Measurements from ENCODE around the gene PPP1R9A.

The PPP1R9A gene

GRCh38 chr7:95267754-95268153 lies 360.4 kb downstream of the PPP1R9A start:
- Histone ChIP-seq H3K4me3 (ENCODE audit: low read depth, low read length) (no peak overlapping the region), H3K4me1 (ENCODE audit: control insufficient read depth, insufficient read depth, low read length) (no peaks in the 10 kb centered on the region), H3K9me3 (ENCODE audit: control insufficient read depth, insufficient read depth, low read depth, low read length) (no peaks in the 10 kb centered on the region), H3K36me3 (ENCODE audit: control insufficient read depth in 2 of 2, insufficient read depth in 1 of 2, low read length in 2 of 2) (no peaks in the 10 kb centered on the region), H3K27ac (ENCODE audit: extremely low read depth, low read depth, low read length) (no peak overlapping the region)
- CTCF ChIA-PET, result interaction anchor here (0.6 to 1.1 kb wide), 2 partner anchors 21 to 818 kb away, joined by 3 read pairs; no protein-coding TSS in a partner anchor
- no peak for TF ChIP-seq MYNN (tag by site-specific recombination; IDR thresholded peaks at IDR 0.05; ENCODE audit: borderline replicate concordance)
- no peak for TF ChIP-seq KLF9 (tag by site-specific recombination; IDR thresholded peaks at IDR 0.05; ENCODE audit: low read depth)
- TF ChIP-seq BCL11A (tag by site-specific recombination; IDR thresholded peaks at IDR 0.05; ENCODE audit: low read depth), result no peak
- no peak for TF ChIP-seq GFI1B (tag by site-specific recombination; IDR thresholded peaks at IDR 0.05)
- no peak for TF ChIP-seq ZNF311 (tag by site-specific recombination; IDR thresholded peaks at IDR 0.05; ENCODE audit: borderline replicate concordance)
- no peak for TF ChIP-seq ZNF610 (tag by site-specific recombination; IDR thresholded peaks at IDR 0.05; ENCODE audit: borderline replicate concordance)
- TF ChIP-seq ZNF658 (tag by site-specific recombination; IDR thresholded peaks at IDR 0.05), result no peak
- no peak for TF ChIP-seq OVOL3 (tag by site-specific recombination; IDR thresholded peaks at IDR 0.05)
- no peak for TF ChIP-seq ZNF701 (tag by site-specific recombination; IDR thresholded peaks at IDR 0.05)
- TF ChIP-seq ZNF660 (tag by site-specific recombination; IDR thresholded peaks at IDR 0.05), result no peak
- no peak for TF ChIP-seq ZFP69B (tag by site-specific recombination; IDR thresholded peaks at IDR 0.05)
- no peak for TF ChIP-seq ZNF624 (tag by site-specific recombination; IDR thresholded peaks at IDR 0.05)
- POLR2A ChIA-PET, result no interaction called here

DNA sequence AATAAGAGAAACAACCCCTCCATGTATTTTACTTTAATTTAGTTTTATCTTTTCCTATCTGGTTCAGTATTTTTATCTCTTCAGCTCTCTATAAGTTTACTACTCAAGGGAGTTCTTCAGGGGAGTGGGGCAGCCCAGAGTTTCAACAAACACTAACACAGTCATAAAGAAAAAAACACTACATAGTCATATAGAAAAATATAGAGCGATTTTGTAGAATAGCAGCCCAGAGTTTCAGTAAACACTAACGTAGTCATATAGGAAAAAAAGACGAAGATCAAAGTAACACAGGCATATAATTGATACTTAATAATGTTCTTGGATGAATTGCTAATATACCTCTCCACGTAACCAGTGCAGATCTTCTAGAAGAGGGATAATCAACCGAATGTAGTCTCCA lies 362.2 kb downstream of the PPP1R9A start:
- POLR2A ChIA-PET, result no interaction called here
- TF ChIP-seq ZNF404 (tag by site-specific recombination; IDR thresholded peaks at IDR 0.05), result no peak
- no peak for TF ChIP-seq ZNF596 (tag by site-specific recombination; IDR thresholded peaks at IDR 0.05)
- TF ChIP-seq RBAK (tag by site-specific recombination; IDR thresholded peaks at IDR 0.05), result no peak
- no peak for TF ChIP-seq SCRT2 (tag by site-specific recombination; IDR thresholded peaks at IDR 0.05)
- no peak for TF ChIP-seq ZBTB48 (tag by site-specific recombination; IDR thresholded peaks at IDR 0.05)
- TF ChIP-seq ZNF530 (tag by site-specific recombination; IDR thresholded peaks at IDR 0.05; ENCODE audit: low read depth), result no peak
- no peak for TF ChIP-seq ZSCAN4 (tag by site-specific recombination; IDR thresholded peaks at IDR 0.05)
- TF ChIP-seq SETDB1 (IDR thresholded peaks at IDR 0.05; ENCODE audit: insufficient read length, low read length), result no peak
- no peak for TF ChIP-seq ZNF433 (tag by site-specific recombination; IDR thresholded peaks at IDR 0.05; ENCODE audit: low read depth)
- TF ChIP-seq ZNF239 (tag by site-specific recombination; IDR thresholded peaks at IDR 0.05), result no peak
- no peak for TF ChIP-seq KLF16 (tag by site-specific recombination; IDR thresholded peaks at IDR 0.05)
- TF ChIP-seq, protein P1, sequence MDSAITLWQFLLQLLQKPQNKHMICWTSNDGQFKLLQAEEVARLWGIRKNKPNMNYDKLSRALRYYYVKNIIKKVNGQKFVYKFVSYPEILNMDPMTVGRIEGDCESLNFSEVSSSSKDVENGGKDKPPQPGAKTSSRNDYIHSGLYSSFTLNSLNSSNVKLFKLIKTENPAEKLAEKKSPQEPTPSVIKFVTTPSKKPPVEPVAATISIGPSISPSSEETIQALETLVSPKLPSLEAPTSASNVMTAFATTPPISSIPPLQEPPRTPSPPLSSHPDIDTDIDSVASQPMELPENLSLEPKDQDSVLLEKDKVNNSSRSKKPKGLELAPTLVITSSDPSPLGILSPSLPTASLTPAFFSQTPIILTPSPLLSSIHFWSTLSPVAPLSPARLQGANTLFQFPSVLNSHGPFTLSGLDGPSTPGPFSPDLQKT (IDR thresholded peaks at IDR 0.05; ENCODE audit: borderline replicate concordance, low read depth, low read length), result no peak
- TF ChIP-seq EGR2 (tag by site-specific recombination; IDR thresholded peaks at IDR 0.05; ENCODE audit: low read depth), result no peak
- no peak for TF ChIP-seq ZNF24 (tag by site-specific recombination; IDR thresholded peaks at IDR 0.05)
- no peak for TF ChIP-seq ZNF169 (tag by site-specific recombination; IDR thresholded peaks at IDR 0.05)
- TF ChIP-seq ZBTB7A (tag by site-specific recombination; IDR thresholded peaks at IDR 0.05; ENCODE audit: low read depth), result no peak
- TF ChIP-seq ZNF175 (tag by site-specific recombination; IDR thresholded peaks at IDR 0.05), result no peak
- TF ChIP-seq, protein P2, sequence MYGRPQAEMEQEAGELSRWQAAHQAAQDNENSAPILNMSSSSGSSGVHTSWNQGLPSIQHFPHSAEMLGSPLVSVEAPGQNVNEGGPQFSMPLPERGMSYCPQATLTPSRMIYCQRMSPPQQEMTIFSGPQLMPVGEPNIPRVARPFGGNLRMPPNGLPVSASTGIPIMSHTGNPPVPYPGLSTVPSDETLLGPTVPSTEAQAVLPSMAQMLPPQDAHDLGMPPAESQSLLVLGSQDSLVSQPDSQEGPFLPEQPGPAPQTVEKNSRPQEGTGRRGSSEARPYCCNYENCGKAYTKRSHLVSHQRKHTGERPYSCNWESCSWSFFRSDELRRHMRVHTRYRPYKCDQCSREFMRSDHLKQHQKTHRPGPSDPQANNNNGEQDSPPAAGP (tag by site-specific recombination; IDR thresholded peaks at IDR 0.05), result no peak
- TF ChIP-seq HOXD13 (CRISPR knock-in tag; IDR thresholded peaks at IDR 0.05; ENCODE audit: borderline replicate concordance), result no peak
- Histone ChIP-seq H3K4me1 (ENCODE audit: control insufficient read depth, insufficient read depth, low read length) (no peaks in the 10 kb centered on the region), H3K9me3 (ENCODE audit: control insufficient read depth, insufficient read depth, low read depth, low read length) (no peaks in the 10 kb centered on the region), H3K4me3 (ENCODE audit: low read depth, low read length) (no peak overlapping the region), H3K27ac (ENCODE audit: extremely low read depth, low read depth, low read length) (no peak overlapping the region), H3K36me3 (ENCODE audit: control insufficient read depth in 2 of 2, insufficient read depth in 1 of 2, low read length in 2 of 2) (no peaks in the 10 kb centered on the region)
- CTCF ChIA-PET, result no interaction called here
